ENCODE data around the gene TRMT11. TPM values are rescaled to one million over a fixed set of nuclear protein-coding genes. Genes with fewer than 3 reads are reported as not detected.

Gene TRMT11
- total and polyA plus RNA-seq, 2 of the 8 experiments (the other 6 are each of a cell fraction or from before 2014, with no cell fraction given): 19.7 to 32.4 TPM

GRCh38 chr6:126072172-126072571 lies 85.8 kb downstream of the TRMT11 start:
- Histone ChIP-seq H2BK20ac (ENCODE audit: low read length) (no peak overlapping the region), H2BK12ac (ENCODE audit: low read depth, low read length) (no peak overlapping the region), H4K91ac (replicated peaks; ENCODE audit: insufficient read length, low read length) (no peak overlapping the region), H2AK5ac (ENCODE audit: low read depth, low read length) (no peak overlapping the region), H2AFZ (ENCODE audit: low read length) (no peak overlapping the region), H3K56ac (replicated peaks; ENCODE audit: insufficient read length, low read depth, low read length) (no peak overlapping the region), H2BK120ac (replicated peaks; ENCODE audit: low read depth, low read length) (no peak overlapping the region), H2BK15ac (ENCODE audit: low read length) (no peak overlapping the region), H3K4me1 (replicated peaks in 1 of 4; ENCODE audit: control insufficient read depth in 3 of 4, insufficient read depth in 4 of 4, low read length in 3 of 4) (no peaks in the 10 kb centered on the region), H4K5ac (ENCODE audit: insufficient read length, low read depth, low read length) (no peak overlapping the region), H3K27ac (ENCODE audit: low read depth, low read length) (no peak overlapping the region), H3K14ac (ENCODE audit: insufficient read length) (no peak overlapping the region), H3K4me3 (ENCODE audit: extremely low read depth in 1 of 4, insufficient read depth in 2 of 4, low read depth in 3 of 4, low read length in 4 of 4) (no peak overlapping the region), H3K27me3 (replicated peaks in 1 of 4; ENCODE audit: control insufficient read depth in 3 of 4, extremely low read depth in 1 of 4, insufficient read depth in 3 of 4, low read length in 3 of 4) (no peaks in the 10 kb centered on the region), H4K8ac (ENCODE audit: extremely low read depth, insufficient read depth, low read length) (no peak overlapping the region), H3K23me2 (ENCODE audit: low read depth, low read length) (no peaks in the 10 kb centered on the region), H3K9ac (replicated peaks in 1 of 4; ENCODE audit: extremely low read depth in 1 of 4, low read depth in 3 of 4, low read length in 3 of 4) (no peak overlapping the region), H4K20me1 (replicated peaks in 1 of 2; ENCODE audit: control insufficient read depth in 1 of 2, insufficient read depth in 2 of 2, low read length in 2 of 2) (no peaks in the 10 kb centered on the region), H3K79me2 (ENCODE audit: control insufficient read depth in 1 of 2, insufficient read depth in 2 of 2, low read length in 2 of 2) (no peaks in the 10 kb centered on the region), H3K79me1 (ENCODE audit: low read depth, low read length) (no peaks in the 10 kb centered on the region), H3K9me3 (ENCODE audit: insufficient read depth in 2 of 2, low read depth in 1 of 2, low read length in 1 of 2) (no peaks in the 10 kb centered on the region), H3K4ac (replicated peaks; ENCODE audit: insufficient read length, low read depth, low read length) (no peak overlapping the region), H3K4me2 (ENCODE audit: insufficient read depth in 1 of 2, low read depth in 2 of 2, low read length in 2 of 2) (no peak overlapping the region), H3K23ac (ENCODE audit: insufficient read length) (no peak overlapping the region), H3K18ac (ENCODE audit: extremely low read depth, low read length) (no peak overlapping the region), H3K36me3 (ENCODE audit: control insufficient read depth in 2 of 4, insufficient read depth in 4 of 4, low read length in 3 of 4) (no peaks in the 10 kb centered on the region; a peak in 2 of 8 replicates), H2BK5ac (ENCODE audit: low read depth, low read length) (no peak overlapping the region)
- no peak for DNase-seq (ENCODE audit: low read depth in 1 of 2, low spot score in 2 of 2)
- TF ChIP-seq CREB1 (IDR thresholded peaks at IDR 0.05) (no peak), RXRA (IDR thresholded peaks at IDR 0.05; ENCODE audit: insufficient read depth, low read depth, low read length) (no peak), POLR2A (IDR thresholded peaks at IDR 0.05; ENCODE audit: control extremely low read depth in 1 of 2, low read depth in 2 of 2, low read length in 2 of 2) (no peak), SUZ12 (IDR thresholded peaks at IDR 0.05; ENCODE audit: low read length) (no peak), PHF8 (conservative IDR thresholded peaks at IDR 0.05; ENCODE audit: low read depth, low read length) (no peak), HDAC6 (IDR thresholded peaks at IDR 0.05; ENCODE audit: low read depth, low read length) (no peak), ATF2 (IDR thresholded peaks at IDR 0.05; ENCODE audit: low read length) (no peak), CHD1 (IDR thresholded peaks at IDR 0.05; ENCODE audit: low read depth, low read length) (no peak), GTF2F1 (IDR thresholded peaks at IDR 0.05; ENCODE audit: borderline replicate concordance, low read depth, low read length) (no peak), POLR2AphosphoS5 (IDR thresholded peaks at IDR 0.05; ENCODE audit: low read depth, low read length) (no peak), JUN (IDR thresholded peaks at IDR 0.05; ENCODE audit: low read depth, low read length) (no peak), CEBPB (IDR thresholded peaks at IDR 0.05; ENCODE audit: low read depth, low read length) (no peak), MAFK (IDR thresholded peaks at IDR 0.05; ENCODE audit: low read depth, low read length) (no peak)
- ChIA-PET POLR2A (ENCODE audit: partially characterized antibody) (interaction anchor here (0.6 to 1.3 kb wide), 4 partner anchors 9 to 83 kb away, joined by 3 to 4 read pairs (median 3); no protein-coding TSS in a partner anchor), CTCF (ENCODE audit: partially characterized antibody) (interaction anchor here (0.6 to 1.8 kb wide), 2 partner anchors 17 to 875 kb away, joined by 3 to 4 read pairs; no protein-coding TSS in a partner anchor)
- no peak for FAIRE-seq
- 91% methylated on average over 3 of the region's 3 CpGs; no CpG with 5 or more reads in 1 of the 2 experiments for WGBS, 2 experiments (ENCODE audit: extremely low coverage in 1 of 2, insufficient coverage in 1 of 2, insufficient read length in 1 of 2, insufficient replicate concordance in 2 of 2, low coverage in 1 of 2, low lambda C conversion rate in 2 of 2, missing lambda C conversion rate in 1 of 2)
